ENCODE data around the gene HES2.
"Not testable (repeated sequence)": the region's sequence is repeated elsewhere in the genome, so short reads cannot be mapped to it uniquely, and the experiment has no call there.

- TF ChIP-seq, protein P1, sequence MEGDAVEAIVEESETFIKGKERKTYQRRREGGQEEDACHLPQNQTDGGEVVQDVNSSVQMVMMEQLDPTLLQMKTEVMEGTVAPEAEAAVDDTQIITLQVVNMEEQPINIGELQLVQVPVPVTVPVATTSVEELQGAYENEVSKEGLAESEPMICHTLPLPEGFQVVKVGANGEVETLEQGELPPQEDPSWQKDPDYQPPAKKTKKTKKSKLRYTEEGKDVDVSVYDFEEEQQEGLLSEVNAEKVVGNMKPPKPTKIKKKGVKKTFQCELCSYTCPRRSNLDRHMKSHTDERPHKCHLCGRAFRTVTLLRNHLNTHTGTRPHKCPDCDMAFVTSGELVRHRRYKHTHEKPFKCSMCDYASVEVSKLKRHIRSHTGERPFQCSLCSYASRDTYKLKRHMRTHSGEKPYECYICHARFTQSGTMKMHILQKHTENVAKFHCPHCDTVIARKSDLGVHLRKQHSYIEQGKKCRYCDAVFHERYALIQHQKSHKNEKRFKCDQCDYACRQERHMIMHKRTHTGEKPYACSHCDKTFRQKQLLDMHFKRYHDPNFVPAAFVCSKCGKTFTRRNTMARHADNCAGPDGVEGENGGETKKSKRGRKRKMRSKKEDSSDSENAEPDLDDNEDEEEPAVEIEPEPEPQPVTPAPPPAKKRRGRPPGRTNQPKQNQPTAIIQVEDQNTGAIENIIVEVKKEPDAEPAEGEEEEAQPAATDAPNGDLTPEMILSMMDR (IDR thresholded peaks at IDR 0.05 in 8 of 11, conservative IDR thresholded peaks at IDR 0.05 in 3 of 11) = peak; percentile 45 to 82 (median 75)
- TF ChIP-seq POLR2A (IDR thresholded peaks at IDR 0.05) = not testable (repeated sequence)
Measured at GRCh38 chr1:6363085-6363884, 56.4 kb downstream of the HES2 start.

Data from spleen (tissue), 7 donors.